ENCODE results near the gene SEMA5A. TPM values are rescaled to one million over a fixed set of nuclear protein-coding genes. Genes with fewer than 3 reads are reported as not detected.

The SEMA5A gene, protein sequence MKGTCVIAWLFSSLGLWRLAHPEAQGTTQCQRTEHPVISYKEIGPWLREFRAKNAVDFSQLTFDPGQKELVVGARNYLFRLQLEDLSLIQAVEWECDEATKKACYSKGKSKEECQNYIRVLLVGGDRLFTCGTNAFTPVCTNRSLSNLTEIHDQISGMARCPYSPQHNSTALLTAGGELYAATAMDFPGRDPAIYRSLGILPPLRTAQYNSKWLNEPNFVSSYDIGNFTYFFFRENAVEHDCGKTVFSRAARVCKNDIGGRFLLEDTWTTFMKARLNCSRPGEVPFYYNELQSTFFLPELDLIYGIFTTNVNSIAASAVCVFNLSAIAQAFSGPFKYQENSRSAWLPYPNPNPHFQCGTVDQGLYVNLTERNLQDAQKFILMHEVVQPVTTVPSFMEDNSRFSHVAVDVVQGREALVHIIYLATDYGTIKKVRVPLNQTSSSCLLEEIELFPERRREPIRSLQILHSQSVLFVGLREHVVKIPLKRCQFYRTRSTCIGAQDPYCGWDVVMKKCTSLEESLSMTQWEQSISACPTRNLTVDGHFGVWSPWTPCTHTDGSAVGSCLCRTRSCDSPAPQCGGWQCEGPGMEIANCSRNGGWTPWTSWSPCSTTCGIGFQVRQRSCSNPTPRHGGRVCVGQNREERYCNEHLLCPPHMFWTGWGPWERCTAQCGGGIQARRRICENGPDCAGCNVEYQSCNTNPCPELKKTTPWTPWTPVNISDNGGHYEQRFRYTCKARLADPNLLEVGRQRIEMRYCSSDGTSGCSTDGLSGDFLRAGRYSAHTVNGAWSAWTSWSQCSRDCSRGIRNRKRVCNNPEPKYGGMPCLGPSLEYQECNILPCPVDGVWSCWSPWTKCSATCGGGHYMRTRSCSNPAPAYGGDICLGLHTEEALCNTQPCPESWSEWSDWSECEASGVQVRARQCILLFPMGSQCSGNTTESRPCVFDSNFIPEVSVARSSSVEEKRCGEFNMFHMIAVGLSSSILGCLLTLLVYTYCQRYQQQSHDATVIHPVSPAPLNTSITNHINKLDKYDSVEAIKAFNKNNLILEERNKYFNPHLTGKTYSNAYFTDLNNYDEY
- total RNA-seq: 0.16 and 0.31 TPM in 2 replicates

DNA sequence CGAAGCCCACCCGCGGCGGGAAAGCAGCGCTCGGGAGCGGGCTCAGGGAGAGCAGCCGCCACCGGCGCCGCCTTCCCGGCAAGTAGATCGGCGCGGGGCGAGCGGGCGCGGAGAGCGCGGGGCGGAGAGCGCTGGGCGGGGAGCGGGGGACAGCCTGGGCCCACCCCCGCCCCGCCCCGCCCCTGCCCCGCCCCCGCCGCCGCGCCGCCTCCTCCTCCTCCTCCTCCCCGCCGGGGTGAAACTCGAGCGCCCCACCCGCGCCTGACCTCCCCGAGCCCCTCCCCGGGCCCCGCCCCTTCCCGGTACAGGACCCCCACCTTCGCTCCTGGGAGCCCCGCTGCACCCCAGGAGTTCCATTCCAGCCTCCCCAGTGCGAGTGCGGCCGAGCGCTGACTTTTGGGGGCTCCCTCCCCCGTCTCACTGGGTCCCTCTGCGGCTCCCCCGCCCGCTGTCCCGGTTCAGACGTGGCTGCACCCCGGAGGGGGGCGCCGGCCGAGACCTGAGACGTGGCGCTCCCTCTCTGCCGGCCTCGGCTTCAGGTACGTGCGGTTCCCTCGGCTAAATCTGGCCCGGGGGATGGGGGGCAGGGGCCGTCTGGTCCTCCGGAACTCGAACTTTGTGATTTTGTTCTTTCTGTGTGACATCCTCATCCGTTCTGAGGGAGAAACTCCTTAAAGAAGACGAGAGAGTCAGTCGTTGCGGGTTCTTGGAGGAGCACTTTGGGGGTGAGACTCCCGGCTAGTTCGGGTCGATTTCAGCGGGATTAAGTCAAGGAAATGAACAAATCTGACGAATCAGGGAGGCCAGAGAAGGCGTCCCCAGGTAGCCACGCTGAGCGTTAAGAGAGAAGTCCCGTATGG, at the start of gene SEMA5A:
Gene SEMA5A (minus strand): TSS at position 84 of the 860 bp plus-strand sequence. CDS start 166,129 bp downstream, outside the sequence.

Other genes with a start within 250 kb of the SEMA5A start
- gene TAS2R1, start 84.3 kb upstream of the SEMA5A start, total RNA-seq: not detected in 2 replicates